Measurements from ENCODE around the gene RPL28.
"Not testable (repeated sequence)": the region's sequence is repeated elsewhere in the genome, so short reads cannot be mapped to it uniquely, and the experiment has no call there.

Gene RPL28

DNA sequence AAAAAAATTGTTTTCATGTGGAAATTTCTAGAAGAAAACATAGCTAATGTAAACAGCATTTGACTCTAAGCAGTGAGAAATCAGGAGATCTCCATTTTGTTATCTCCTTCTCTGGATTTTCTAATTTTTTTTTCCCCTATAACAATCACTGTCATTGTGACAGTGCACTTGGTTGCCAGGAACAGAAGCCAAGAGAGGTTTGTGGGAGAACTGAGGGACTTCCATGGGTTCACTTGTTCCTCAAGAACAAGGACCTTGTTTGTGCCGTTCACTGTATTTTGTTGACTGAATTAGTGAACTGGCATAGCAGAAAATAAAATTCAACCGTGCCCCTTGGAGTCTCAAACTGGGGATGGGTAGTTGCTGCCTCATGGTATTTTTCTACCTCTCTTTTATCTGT is 40.3 kb downstream of the RPL28 start:
- no peak for DNase-seq (ENCODE audit: low spot score)

DNA sequence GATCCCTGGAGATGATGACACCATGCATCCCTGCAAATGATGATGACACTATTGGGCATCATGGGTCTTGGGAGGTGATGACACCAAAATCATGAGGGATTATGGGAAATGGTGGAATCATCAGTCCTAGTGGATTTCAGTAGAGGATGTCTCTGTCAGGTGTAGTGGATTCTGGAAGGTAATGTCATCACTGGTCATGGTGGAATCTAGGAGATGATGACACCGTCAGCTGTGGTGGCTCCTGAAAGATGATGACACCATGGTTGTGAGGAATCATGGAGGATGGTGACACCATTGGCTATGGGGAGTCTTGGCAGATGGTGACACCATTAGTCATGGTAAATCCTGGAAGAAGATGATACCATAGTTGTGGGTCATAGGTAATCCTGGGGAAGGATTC is 45.5 kb downstream of the RPL28 start:
- DNase-seq (ENCODE audit: low spot score) = no peak

DNA sequence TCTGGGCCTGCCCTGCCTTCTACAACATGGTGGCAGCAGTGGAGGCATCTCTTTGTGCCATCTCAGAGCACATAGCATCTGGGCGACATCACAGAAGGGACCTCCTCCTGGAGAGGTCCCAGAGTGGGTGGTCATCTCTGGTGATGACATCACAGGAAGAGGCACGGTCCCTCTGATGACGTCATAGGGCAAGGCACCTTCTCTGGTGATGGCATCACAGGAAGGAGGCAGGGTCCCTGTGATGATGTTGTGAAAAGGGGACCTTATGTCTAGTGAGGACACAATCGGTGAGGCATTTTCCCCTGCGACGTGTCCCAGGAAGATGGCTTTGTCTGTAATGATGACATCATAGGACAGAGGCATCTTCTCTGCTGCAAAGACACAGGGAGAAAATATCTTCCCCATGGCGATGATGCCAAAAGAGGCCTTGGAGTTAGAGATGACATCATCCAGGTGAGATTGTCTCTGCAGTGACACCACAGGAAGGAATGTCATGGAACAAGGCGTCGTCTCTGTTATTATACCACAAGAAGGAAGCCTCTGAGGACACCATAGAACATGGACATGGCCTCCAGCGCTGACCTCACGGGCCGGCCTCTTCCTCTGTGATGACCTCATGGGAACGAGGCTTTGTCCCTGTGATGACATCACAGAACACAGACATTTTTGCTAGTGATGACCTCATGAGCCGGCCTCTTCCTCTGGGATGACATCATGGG is 46.7 kb downstream of the RPL28 start:
- no peak for DNase-seq (ENCODE audit: low spot score)

DNA sequence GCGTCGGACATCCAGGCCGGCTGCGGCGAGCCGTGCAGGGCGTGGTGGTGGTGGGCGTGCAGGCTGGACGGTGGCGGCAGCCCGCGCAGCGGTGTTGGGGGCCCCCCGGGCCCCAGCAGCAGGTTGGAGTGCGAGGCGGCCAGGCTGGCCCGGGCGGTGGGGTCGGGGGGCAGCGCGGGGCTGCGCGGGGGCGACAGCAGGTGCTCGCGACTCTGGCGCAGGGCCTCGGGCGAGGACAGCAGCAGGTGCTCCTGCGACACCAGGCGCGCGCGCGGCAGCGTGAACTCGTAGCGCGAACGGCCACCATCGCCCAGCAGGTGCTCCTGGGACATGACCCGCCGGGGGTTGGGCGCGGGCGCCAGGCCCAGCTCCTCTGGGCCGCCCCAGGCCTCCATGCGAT is 47.6 kb downstream of the RPL28 start:
- no peak for DNase-seq (ENCODE audit: low spot score)

DNA sequence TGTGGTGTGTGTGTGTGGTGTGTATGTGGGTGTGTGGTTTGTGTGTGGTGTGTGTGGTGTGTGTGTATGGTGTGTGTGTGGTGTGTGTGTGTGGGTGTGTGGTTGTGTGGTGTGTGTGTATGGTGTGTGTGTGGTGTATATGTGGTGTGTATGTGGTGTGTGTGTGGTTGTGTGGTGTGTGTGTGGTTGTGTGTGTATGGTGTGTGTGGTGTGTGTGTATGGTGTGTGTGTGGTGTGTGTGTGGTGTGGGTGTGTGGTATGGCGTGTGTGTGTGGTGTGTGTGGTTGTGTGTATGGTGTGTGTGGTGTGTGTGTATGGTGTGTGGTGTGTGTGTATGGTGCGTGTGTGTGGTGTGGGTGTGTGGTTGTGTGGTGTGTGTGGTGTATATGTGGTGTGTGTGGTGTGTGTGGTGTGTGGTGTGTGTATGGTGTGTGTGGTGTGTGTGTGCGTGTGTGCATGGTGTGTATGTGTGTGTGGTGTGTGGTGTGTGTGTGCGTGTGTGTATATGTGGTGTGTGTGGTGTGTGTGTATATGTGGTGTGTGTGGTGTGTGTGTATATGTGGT is 48.7 kb downstream of the RPL28 start:
- no peak for DNase-seq (ENCODE audit: low spot score)

DNA sequence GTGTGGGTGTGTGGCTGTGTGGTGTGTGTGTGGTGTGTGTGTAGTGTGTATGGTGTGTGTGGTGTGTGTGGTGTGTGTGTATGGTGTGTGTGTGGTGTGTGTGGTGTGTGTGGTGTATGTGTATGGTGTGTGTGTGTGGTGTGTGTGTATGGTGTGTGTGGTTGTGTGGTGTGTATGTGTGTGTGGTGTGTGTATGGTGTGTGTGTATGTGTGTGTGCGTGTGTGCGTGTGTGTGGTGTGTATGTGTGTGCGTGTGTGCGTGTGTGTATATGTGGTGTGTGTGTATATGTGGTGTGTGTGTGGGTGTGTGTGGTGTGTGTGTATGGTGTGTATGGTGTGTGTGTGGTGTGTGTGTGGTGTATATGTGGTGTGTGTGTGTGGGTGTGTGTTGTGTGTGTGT is 49.3 kb downstream of the RPL28 start:
- DNase-seq (ENCODE audit: low spot score) = no peak

DNA sequence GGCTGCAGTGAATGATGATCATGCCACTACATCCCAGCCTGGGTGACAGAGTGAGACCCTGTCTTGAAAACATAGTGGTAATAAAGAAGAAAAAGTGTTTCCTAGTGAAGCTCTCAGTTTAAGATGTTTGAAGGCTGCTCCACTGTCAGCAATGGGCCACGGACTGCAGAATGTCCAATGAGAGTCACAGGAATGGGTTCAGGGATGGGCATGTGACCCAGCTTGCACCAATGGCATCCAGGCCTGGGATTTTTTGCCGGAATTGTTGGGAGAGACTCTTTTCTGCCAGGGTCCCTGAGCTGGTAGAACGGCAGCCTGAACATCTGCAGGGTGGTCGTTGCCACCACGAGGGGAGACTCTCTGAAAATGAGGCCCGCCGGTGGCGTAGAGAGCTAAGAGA is 51.1 kb downstream of the RPL28 start:
- DNase-seq (ENCODE audit: low spot score) = no peak

DNA sequence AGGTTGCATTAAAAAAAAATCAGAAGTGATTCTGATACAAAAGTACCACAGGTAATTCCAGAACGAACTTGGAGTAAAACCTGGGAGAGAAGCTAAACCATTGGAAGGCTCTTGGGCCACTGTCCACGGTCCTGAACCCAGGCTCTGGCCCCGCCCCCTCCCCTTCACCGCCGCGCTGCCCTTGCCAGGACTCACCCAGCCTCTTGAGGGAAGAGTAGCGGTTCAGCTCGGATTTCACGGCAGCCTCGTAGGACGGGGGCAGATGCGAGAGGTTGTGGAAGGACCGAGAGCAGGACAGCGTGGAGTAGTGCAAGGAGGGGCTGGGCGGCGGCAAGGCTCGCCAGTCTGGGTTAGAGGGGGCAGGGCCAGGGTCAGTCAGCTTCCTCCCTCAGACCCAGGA is 51.7 kb downstream of the RPL28 start:
- peak; percentile 68 for DNase-seq (ENCODE audit: low spot score)

DNA sequence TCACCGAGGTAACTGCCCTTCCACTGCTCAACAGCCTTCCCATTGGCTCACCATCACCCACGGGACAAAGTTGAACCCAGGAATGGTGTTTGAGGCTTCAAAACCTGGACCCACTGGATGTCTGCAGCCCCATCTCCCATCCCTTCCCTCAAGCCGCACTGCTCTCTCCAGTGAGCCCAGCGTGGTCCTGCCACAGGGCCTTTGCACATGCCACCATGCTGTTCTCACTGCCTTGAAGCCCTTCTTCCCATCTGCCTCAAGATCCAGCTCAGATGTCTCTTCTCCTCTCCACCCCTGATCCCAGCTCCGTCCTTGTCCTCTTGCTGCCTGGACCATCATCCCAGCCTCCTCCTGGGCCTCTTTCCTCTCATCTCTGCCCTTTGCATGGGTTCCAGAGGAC is 53.3 kb downstream of the RPL28 start:
- DNase-seq (ENCODE audit: low spot score) = no peak

DNA sequence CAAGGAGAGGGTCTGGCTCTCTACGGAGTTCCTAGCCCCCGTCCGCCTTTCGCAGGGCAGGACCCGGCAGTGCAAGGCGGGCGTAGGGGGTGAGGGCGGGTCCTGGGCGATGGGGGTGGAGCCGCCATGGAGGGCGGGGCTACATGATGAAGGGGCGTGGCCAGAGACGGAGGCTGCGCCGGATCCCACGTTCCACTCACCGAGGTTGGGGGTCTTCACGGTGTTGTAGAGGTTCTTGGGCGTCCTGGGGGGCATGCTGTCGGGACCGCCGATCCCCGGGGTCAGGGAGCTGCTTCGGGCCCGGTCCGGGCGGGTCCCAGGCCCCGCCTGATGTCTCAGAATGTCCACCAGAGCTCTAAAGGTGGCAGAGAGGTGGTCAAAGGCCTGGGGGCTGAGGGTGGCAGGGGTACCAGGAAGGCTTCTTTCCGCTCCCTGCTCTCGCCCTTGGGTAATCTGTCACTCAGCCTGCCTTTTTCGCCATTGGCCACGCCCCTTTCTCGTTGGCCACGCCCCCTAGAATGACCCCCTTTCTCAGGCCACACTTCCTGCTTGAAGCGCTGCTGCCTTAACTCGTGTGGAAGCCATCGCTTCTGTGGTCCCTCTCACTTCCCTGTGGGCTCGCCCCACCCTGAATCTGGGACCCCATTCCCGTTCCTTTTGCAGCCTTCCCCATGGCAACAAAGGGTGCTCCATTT is 54.8 kb downstream of the RPL28 start:
- DNase-seq (ENCODE audit: low spot score) = no peak

DNA sequence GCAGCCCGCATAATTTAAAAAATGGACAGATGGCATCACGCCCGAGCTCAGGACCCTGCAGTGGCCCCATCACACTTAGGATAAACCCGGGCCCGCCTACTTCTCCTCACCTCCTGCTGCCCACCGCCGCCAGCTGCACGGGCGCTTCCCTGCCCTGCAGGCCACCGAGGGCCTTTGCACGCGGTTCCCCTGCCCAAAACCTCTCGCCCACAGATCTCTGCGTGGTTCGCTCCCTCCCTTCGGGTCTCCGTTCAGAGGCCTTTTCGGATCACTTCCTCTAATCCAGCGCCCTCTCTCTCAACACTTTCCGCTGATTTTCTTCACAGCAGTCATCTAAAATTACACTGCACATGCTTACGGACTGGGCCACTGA is 55.6 kb downstream of the RPL28 start:
- DNase-seq (ENCODE audit: low spot score) = no peak

DNA sequence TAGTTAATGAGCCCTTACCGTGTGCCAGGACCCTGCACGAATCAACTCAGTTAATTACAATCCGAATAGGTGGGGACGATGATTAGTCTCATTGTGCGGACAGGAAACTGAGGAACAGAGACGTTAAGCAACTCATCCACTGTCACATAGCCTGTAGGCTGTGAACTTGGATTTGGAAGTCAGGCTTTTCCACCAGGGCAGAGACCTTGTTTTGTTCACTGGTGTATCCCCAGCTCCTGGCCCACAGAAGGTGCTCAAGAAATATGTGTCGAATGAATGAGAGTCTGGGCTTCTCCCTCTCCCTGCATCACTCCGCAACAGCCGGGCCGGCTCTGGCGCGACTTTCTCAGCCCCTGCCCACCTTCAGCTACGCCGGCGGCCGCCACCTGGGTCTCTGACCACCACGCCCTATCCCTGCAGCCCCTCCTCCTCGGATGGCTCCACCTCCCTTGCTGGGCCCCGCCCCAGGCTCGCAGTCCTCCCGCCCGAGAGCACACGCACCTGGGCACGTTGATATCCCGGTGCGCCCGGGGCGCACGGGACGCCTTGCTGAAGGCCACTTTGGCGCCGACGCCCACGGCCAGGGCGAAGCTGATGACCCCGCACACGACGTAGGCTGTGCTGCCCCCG is 56.1 kb downstream of the RPL28 start:
- DNase-seq (ENCODE audit: low spot score) = no peak

DNA sequence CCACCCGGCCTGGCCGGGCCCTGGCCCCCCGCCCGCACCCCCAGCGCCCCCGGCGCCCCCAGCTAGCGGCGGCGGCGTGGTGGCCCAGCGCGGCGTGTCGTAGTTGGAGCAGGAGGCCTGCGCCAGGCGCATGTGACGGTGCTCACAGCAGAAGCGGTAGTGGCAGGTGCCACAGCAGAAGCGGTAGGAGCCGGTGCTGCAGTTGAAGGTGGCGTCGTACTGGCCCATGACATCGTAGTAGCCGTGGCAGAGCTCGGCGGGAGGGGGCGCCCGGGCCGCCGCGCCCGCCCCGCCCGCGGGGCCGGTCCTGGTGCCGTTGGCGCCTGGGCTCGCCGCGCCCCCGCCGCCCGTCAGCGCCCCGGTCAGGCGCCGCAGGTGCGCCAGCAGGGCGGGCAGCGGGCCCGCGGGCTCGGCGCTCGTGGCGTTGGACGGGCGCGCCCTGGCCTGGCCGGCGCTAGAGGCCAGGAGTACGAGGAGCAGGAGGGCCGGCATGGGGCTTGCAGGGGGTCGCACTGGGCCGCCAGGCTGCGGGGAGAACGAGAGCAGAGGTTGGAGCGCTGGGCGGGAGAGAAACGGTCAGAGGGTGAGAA is 56.7 kb downstream of the RPL28 start:
- DNase-seq (ENCODE audit: low spot score) = no peak

DNA sequence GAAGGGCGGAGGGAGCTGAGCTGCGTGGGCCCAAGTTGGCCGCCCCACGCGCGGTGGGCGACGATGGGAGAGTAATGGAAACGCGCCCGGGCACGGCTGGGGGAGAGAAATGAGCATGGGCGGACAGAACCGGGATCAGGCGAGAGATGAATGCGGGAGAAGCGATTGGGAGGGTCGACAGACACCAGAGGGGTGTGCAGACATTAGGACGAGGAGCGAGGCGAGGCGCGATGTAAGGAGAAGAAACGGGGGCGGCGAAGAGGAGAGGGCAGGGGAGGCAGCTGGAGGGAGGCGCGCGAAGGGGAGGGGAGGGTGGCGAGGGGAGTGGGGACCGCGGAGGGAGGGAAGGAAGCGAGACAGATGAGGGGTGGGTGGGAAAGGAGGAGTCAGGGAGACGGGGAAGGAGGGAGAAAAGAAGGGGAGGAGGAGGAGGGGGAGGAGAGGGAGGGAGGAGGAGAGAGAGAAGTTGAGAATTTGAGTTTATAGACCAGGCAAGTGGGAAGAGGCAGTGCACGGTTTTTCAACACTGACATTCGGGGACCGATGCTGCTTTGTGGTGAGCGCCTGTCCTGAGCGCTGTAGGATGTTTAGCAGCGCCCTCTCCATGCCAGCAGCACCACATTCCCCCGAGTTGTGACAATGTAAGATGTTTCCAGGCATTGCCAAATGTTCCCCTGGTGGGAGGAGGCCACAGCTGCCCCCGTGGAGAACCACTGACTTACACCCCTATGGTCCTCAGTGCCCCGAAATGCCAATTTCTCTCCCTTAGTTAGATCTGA is 57.5 kb downstream of the RPL28 start, which contains the start of gene SHISA7:
Gene SHISA7, minus strand, starts transcription at position 256 of the 779 bp plus-strand sequence. CDS start 437 bp downstream, outside the sequence.
- no peak for DNase-seq (ENCODE audit: low spot score)

DNA sequence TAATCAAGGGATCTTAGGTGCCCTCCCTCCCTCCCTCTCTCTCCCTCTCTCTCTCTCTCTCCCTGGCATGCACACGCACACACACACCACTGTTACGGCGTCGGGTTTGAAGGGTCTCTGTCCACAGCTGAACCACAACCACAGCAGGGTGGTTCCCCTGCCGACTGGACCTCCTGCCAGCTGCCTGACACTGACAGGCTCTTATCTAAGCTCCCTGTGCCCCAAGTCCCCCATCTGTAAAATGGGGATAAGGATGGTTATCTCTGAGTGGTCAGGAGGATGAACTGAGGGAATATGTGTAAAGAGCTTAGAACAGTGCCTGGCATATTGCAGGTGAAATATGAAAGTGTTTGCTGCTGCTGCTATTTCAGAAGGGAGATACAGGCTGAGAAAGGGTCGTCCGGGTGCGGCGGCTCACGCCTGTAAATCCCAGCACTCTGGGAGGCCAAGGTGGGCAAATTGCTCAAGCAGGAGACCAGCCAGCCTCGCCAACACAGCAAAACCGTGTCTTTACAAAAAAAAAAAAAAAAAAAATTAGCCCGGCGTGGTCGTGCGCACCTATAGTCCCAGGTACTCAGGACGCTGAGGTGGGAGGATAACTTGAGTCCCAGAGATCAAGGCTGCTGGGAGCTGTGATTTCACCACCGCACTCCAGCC is 58.2 kb downstream of the RPL28 start:
- DNase-seq (ENCODE audit: low spot score) = no peak

DNA sequence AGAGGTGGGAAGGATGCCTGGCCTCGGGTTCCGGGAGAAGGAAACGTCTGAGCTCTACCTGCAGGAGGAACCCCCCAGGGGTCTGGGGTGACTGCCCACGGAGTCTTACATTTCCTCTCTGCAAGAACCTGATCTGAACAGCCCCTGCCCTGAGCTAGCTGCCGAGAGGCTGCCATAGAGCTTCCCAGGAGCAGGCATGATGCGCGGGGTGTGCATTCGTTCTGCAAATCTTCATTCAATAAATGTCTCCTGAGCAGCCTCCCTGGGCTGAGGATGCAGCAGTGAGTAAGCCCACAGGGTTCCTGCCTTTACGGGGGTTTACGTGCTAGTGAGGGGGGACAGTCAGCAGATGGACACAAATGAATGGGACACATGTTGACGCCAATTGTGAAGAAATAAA is 58.9 kb downstream of the RPL28 start:
- DNase-seq (ENCODE audit: low spot score) = no peak

DNA sequence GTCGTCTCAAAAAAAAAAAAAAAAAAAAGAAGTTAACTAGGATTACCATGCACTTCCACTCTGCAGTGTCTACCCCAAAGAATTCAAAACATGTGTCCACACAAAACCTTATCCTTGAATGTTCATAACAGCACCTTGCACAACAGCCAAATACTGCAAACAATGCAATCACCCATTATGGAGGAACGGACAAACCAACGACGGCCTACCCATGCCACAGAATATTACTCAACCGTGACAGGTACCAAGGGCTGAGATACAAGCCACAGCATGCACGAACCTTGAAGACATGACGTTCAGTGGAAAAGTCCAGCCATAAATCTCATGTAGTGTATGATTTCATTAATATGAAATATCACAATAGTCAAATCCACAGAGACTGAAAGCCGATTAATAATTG is 60.3 kb downstream of the RPL28 start:
- no peak for DNase-seq (ENCODE audit: low spot score)

DNA sequence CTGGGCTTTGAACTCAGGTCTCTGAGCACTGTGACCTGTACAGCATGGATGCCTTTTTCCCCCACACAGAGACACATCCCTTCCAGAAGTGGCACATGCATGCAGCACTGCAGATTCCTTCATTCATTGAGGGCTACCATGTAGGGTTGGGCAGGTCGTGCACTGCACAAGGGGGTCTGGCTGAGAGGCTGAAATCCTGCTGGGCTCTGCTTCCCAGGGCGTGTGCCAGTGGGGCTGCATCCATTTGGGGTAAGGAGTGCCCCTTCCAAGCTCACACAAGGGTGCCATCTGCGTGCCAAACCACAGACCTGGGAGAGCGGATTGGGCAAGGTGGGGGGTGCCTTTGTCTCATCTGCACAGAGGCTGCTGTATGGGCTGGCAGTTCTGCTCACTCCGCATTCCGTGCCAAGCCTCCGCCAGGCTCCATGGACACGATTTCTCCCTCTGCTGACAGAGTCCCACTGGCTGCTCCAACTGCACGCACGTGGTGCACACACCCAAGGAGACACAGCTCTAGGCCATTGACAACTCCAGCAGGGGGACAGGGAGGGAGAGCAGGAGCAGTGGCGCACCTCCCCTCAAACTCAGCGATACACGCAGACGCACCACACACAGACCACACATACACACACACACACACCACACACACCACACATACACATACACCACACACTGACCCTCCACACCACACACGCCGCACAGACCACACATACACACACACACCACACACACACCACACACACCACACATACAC is 61.9 kb downstream of the RPL28 start:
- DNase-seq (ENCODE audit: low spot score) = peak; percentile 25

DNA sequence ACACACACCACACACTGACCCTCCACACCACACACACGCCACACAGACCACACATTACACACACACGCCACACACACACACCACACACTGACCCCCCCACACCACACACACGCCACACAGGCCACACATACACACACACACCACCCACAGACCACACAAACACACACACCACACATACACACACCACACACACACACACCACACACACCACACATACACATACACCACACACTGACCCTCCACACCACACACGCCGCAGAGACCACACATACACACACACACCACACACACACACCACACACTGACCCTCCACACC is 62.4 kb downstream of the RPL28 start:
- DNase-seq (ENCODE audit: low spot score) = not testable (repeated sequence)

DNA sequence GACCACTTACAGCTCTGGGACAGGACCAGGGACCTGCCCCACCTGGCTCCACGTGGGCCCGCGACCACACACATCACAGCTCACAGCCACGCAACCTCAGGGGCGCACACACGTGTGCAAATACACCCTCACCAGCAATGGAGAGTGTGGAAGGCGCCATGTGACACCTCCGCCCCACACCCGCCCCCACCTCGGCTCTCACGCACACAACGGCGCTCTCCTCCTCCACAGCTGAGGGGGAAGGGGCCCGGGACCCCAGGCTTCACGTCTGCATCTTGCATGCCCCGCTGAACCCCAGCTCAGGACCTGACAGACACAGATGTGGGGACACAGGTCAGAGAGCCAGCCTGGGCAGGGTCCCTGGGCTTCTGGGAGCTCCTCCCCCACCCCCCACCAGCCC is 63.7 kb downstream of the RPL28 start:
- DNase-seq (ENCODE audit: low spot score) = no peak
